PC-9 (cell line): ENCODE data around the gene POLD4.

Experiments used
- CTCF ChIP-seq: fragments of 200-600 bp; sonication (generic); conservative IDR thresholded peaks from 2 replicates; pipeline ENCODE4 v1.6.1; 2017; ENCODE audit warnings: mixed run types, antibody characterized with exemption, mild to moderate bottlenecking, moderate library complexity
- EZH2 ChIP-seq: fragments of 200-600 bp; sonication (generic); IDR thresholded peaks from 2 replicates; pipeline ENCODE4 v1.8.0; 2017; ENCODE audit warnings: antibody characterized with exemption, low read depth

GRCh38 chr11:67366961-67367760 lies 13.8 kb upstream of the POLD4 start:
- TF ChIP-seq CTCF (no peak), EZH2 (no peak)
